OCI-LY3 (cell line): ENCODE results near the gene PEAK1.

ENCODE experiments used
- H2AFZ ChIP-seq: fragments of 200-600, 300-600 bp; shearing (Covaris generic); 2 replicates; pipeline ENCODE4 v1.6.0; 2014; ENCODE audit warnings: antibody characterized with exemption, low read depth, low read length
- H3K27ac ChIP-seq: fragments of 200-600, 300-600 bp; sonication (generic); 2 replicates; pipeline ENCODE4 v1.5.1; 2014; ENCODE audit warnings: mild to moderate bottlenecking, low read length, moderate library complexity, mixed read lengths
- H3K27me3 ChIP-seq: fragments of 200-600, 300-600 bp; sonication (generic); 2 replicates; pipeline ENCODE4 v1.6.1; 2014; ENCODE audit warnings: low read depth, low read length, mixed read lengths
- H3K36me3 ChIP-seq: fragments of 200-600, 300-600 bp; sonication (generic); replicated peaks from 2 replicates; pipeline ENCODE3; 2014; ENCODE audit warnings: low read depth, low read length, mixed read lengths
- H3K4me1 ChIP-seq: fragments of 300-600, 200-600 bp; sonication (generic); 2 replicates; pipeline ENCODE4 v1.6.1; 2014; ENCODE audit warnings: low read length, mixed read lengths
- H3K4me2 ChIP-seq: fragments of 200-600, 300-600 bp; sonication (generic); 2 replicates; pipeline ENCODE4 v1.6.1; 2014; ENCODE audit warnings: low read length, mixed read lengths
- H3K4me3 ChIP-seq: fragments of 300-600, 200-600 bp; sonication (generic); 2 replicates; pipeline ENCODE4 v1.5.1; 2014; ENCODE audit warnings: antibody characterized with exemption, mild to moderate bottlenecking, low read length, moderate library complexity
- H3K79me2 ChIP-seq: fragments of 300-600, 200-600 bp; shearing (Covaris generic); 2 replicates; pipeline ENCODE4 v1.6.1; 2014; ENCODE audit warnings: mild to moderate bottlenecking, low read length, mixed read lengths
- H3K9ac ChIP-seq: fragments of 300-600, 200-600 bp; shearing (Covaris generic); 2 replicates; pipeline ENCODE4 v1.6.0; 2014; ENCODE audit warnings: mild to moderate bottlenecking, low read length, moderate library complexity
- H3K9me3 ChIP-seq: fragments of 200-600, 300-600 bp; shearing (Covaris generic); 2 replicates; pipeline ENCODE4 v1.6.1; 2014; ENCODE audit warnings: low read length, mixed read lengths; ENCODE audit not compliant: insufficient read depth
- H4K20me1 ChIP-seq: fragments of 200-600, 300-600 bp; sonication (generic); 2 replicates; pipeline ENCODE4 v1.6.1; 2016; ENCODE audit warnings: low read length, mixed read lengths; ENCODE audit not compliant: insufficient read depth
- EZH2phosphoT487 ChIP-seq: fragments of 200-600 bp; shearing (Covaris generic); IDR thresholded peaks from 2 replicates; pipeline ENCODE4 v1.6.1; 2018; ENCODE audit warnings: antibody characterized with exemption, mixed run types, low read depth
- TF ChIP-seq, protein P1 (sequence below): fragments of 200-600, 300-600 bp; sonication (generic); IDR thresholded peaks from 2 replicates; pipeline ENCODE4 v1.5.1; 2014; ENCODE audit warnings: antibody characterized with exemption, low read length, low read depth

The PEAK1 gene

DNA sequence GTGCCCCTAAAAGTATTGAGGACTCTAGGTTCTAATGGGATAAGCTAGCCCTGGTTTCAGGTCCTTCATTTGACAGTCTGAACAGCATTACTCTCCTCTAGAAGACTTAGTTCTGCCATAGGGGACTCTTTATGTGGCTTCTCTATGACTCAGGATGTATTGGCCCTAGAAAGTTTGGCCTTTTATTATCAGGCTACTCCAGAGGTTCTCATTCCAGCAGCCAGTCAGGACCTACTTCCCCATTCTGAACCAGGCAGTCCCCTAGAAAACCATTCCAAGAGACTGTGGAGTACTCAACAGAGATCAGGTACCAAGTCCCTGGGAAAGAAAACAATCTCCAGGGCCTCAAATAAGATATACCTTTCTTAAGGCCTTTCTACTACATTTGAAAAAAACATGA lies 191.1 kb downstream of the PEAK1 start:
- Histone ChIP-seq H3K27me3 (no peaks in the 10 kb centered on the region), H3K36me3 (no peaks in the 10 kb centered on the region), H3K4me1 (no peaks in the 10 kb centered on the region), H3K9me3 (no peaks in the 10 kb centered on the region), H3K9ac (no peak overlapping the region), H4K20me1 (no peaks in the 10 kb centered on the region; the same call in 1 of the 2 replicates), H3K27ac (no peak overlapping the region), H3K4me2 (no peak overlapping the region), H2AFZ (no peak overlapping the region), H3K79me2 (no peaks in the 10 kb centered on the region), H3K4me3 (no peak overlapping the region)
- TF ChIP-seq, protein P1, sequence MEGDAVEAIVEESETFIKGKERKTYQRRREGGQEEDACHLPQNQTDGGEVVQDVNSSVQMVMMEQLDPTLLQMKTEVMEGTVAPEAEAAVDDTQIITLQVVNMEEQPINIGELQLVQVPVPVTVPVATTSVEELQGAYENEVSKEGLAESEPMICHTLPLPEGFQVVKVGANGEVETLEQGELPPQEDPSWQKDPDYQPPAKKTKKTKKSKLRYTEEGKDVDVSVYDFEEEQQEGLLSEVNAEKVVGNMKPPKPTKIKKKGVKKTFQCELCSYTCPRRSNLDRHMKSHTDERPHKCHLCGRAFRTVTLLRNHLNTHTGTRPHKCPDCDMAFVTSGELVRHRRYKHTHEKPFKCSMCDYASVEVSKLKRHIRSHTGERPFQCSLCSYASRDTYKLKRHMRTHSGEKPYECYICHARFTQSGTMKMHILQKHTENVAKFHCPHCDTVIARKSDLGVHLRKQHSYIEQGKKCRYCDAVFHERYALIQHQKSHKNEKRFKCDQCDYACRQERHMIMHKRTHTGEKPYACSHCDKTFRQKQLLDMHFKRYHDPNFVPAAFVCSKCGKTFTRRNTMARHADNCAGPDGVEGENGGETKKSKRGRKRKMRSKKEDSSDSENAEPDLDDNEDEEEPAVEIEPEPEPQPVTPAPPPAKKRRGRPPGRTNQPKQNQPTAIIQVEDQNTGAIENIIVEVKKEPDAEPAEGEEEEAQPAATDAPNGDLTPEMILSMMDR, result no peak
- TF ChIP-seq EZH2phosphoT487, result no peak

DNA sequence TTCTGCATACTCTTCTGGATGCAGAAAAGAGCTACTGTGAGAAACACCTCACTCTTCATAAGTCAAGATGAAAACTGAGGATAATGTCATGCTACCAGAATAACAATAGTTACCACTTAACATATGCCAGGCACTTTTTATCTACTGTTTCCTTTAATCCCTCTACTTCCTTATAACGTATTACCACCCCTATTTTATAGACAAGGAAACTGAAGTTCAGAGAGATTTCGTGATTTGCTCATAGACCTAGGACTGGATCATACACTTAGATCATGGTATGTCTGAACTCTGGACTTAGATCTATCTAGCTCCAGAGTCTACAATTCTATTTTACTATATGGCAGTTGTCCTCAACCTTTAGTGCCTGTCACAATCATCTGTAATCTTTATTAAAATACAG lies 193.3 kb downstream of the PEAK1 start:
- Histone ChIP-seq H3K4me2 (no peak overlapping the region), H3K4me3 (no peak overlapping the region), H3K9ac (no peak overlapping the region), H4K20me1 (no peaks in the 10 kb centered on the region; the same call in 1 of the 2 replicates), H3K79me2 (no peaks in the 10 kb centered on the region), H3K4me1 (no peaks in the 10 kb centered on the region), H3K27ac (no peak overlapping the region), H3K27me3 (no peaks in the 10 kb centered on the region), H3K9me3 (no peaks in the 10 kb centered on the region), H3K36me3 (no peaks in the 10 kb centered on the region), H2AFZ (no peak overlapping the region)
- TF ChIP-seq, protein P1, result no peak
- no peak for TF ChIP-seq EZH2phosphoT487

DNA sequence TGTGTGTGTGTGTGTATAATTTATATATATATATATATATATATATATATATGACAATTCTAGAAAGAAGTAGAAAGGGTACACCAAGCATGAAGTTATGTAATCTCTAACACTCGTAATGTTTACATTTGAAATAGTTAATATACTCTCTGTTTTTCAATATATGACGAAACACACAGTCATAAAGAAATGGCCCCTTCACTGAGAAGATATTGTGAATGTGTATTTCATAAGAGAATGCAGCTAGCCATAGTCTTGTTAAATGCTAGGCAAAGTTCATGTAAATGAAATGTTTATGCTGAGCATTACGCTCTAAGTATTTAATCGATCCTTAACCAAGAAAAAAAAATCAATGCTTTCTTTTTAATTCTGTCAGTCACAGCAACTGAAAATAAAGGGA lies 194.3 kb downstream of the PEAK1 start:
- Histone ChIP-seq H3K27ac (no peak overlapping the region), H2AFZ (no peak overlapping the region), H3K4me1 (no peaks in the 10 kb centered on the region), H3K79me2 (no peaks in the 10 kb centered on the region), H3K27me3 (no peaks in the 10 kb centered on the region), H3K9me3 (no peaks in the 10 kb centered on the region), H3K4me2 (no peak overlapping the region), H4K20me1 (no peaks in the 10 kb centered on the region; the same call in 1 of the 2 replicates), H3K36me3 (no peaks in the 10 kb centered on the region), H3K4me3 (no peak overlapping the region), H3K9ac (no peak overlapping the region)
- TF ChIP-seq, protein P1, result no peak
- TF ChIP-seq EZH2phosphoT487, result no peak

DNA sequence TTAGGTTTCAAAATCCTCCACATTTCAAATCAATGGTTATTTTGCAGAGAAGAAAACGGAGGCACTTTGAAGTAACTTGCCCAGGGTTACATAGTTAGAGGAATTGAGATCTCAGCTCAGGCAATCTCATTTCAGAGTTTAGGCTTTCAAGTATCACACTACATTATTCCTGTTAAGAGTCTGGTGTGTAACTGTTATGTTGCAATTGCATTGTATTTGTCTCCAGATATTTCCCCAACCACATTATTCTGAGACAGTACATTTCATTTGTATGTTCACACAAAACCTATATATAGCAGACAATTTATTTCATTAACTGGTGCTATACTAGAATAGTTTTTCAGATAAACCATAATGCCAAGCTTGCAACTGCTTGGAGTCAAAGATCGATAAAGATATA lies 194.8 kb downstream of the PEAK1 start:
- Histone ChIP-seq H4K20me1 (no peaks in the 10 kb centered on the region; the same call in 1 of the 2 replicates), H3K4me3 (no peak overlapping the region), H3K36me3 (no peaks in the 10 kb centered on the region), H3K9ac (no peak overlapping the region), H2AFZ (no peak overlapping the region), H3K9me3 (no peaks in the 10 kb centered on the region), H3K4me1 (no peaks in the 10 kb centered on the region), H3K79me2 (no peaks in the 10 kb centered on the region), H3K27me3 (no peaks in the 10 kb centered on the region), H3K4me2 (no peak overlapping the region), H3K27ac (no peak overlapping the region)
- no peak for TF ChIP-seq EZH2phosphoT487
- TF ChIP-seq, protein P1, result no peak
